Mucosa of stomach (tissue), 1 donor: ENCODE measurements around the gene USP47.
A peak's percentile ranks its signal among the peaks of the same experiment; 100 is the strongest.

Source experiments
- H3K27me3 ChIP-seq: one replicate; pipeline ENCODE4 v1.7.0; 2013; ENCODE audit warnings: mild to moderate bottlenecking, low read length; ENCODE audit not compliant: control insufficient read depth, insufficient read depth
- H3K36me3 ChIP-seq: one replicate; pipeline ENCODE4 v1.7.0; 2013; ENCODE audit warnings: low read length; ENCODE audit not compliant: control insufficient read depth, insufficient read depth
- H3K4me1 ChIP-seq: one replicate; pipeline ENCODE4 v1.7.0; 2013; ENCODE audit warnings: mild to moderate bottlenecking, low read length; ENCODE audit not compliant: control insufficient read depth, insufficient read depth
- H3K4me3 ChIP-seq: one replicate; pipeline ENCODE4 v1.7.0; 2013; ENCODE audit warnings: low read length
- H3K9ac ChIP-seq: one replicate; pipeline ENCODE4 v1.7.0; 2013; ENCODE audit warnings: mild to moderate bottlenecking, low read length, moderate library complexity
- H3K9me3 ChIP-seq: one replicate; pipeline ENCODE4 v1.7.0; 2013; ENCODE audit warnings: mild to moderate bottlenecking, low read length, moderate library complexity; ENCODE audit not compliant: control insufficient read depth
- donor health status: Pancreatic carcinoma.

USP47 gene

GRCh38 chr11:11975201-11976092 lies 133.7 kb downstream of the USP47 start:
- Histone ChIP-seq H3K9me3 (no peaks in the 10 kb centered on the region), H3K27me3 (no peaks in the 10 kb centered on the region), H3K9ac (no peak overlapping the region), H3K4me1 (peaks cover 60% of the 10 kb centered on the region), H3K36me3 (no peaks in the 10 kb centered on the region), H3K4me3 (no peak overlapping the region)

GRCh38 chr11:11976481-11977127 lies 134.8 kb downstream of the USP47 start:
- H3K27me3 ChIP-seq: no peaks in the 10 kb centered on the region
- no peaks in the 10 kb centered on the region for H3K9me3 ChIP-seq
- no peaks in the 10 kb centered on the region for H3K36me3 ChIP-seq
- H3K4me3 ChIP-seq: no peak overlapping the region
- no peak overlapping the region for H3K9ac ChIP-seq
- H3K4me1 ChIP-seq: peaks cover 60% of the 10 kb centered on the region

DNA sequence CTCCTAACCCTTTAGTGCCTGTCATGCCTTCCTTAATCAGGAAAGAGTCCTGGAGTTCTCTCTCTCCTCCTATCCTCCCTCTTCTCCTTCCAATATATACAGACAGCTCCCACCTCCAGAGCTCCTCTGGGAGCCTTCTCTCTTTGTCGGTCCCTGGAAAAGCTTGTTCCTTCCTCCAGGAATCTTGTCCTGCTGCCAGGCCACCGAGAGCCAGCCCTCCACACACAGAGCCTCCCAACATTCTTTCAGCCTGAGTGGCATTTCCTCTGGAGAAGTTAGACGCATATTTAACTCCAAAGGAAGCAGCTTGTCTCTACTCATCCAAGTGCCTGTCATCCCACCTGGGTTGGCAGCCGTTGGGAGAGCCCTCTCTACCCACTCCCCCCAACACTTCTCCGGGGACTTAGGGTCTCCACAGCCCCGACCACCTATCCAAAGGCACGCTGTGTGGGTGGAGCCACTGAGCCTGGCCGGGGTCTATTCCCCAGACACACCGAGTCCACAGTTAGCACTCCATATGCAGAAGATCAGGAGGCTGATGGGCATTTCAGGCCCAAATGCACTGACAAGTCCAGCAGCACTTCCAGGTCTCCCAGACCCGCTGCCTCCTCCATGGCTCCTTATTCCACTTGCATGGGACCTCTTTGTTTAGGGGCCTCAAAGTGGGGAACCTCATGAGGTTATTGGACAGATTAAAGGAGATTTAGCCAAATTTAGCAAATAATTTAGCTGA lies 135.6 kb downstream of the USP47 start:
- Histone ChIP-seq H3K36me3 (no peaks in the 10 kb centered on the region), H3K4me3 (no peak overlapping the region), H3K9ac (no peak overlapping the region), H3K27me3 (no peaks in the 10 kb centered on the region), H3K4me1 (peaks cover 60% of the 10 kb centered on the region), H3K9me3 (no peaks in the 10 kb centered on the region)

DNA sequence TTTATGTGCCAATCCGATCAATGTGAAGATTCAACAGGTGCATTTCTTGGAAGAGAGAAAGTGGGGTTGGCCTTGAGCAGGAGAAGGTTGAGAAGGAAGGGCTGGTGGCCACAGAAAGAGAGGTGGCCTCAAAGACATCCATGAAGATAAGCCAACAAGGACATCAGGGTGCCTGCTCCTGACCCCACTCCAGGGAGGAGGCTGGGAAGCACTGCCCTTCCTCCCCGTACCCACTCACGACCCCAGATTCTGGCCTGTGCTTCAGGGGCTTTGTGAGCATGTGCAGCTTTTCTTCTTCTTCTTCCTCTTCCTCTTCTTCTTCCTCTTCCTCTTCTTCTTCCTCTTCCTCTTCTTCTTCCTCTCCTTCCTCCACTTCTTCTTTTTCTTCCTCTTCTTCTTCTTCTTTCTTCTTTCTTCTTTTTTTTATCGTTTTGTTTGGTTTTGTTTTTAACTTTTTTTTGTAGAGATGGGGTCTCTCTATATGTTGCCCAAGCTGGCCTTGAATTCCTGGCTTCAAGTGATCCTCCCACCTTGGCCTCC lies 136.4 kb downstream of the USP47 start:
- Histone ChIP-seq H3K9ac (no peak overlapping the region), H3K27me3 (no peaks in the 10 kb centered on the region), H3K4me3 (no peak overlapping the region), H3K4me1 (peaks cover 57% of the 10 kb centered on the region), H3K9me3 (no peaks in the 10 kb centered on the region), H3K36me3 (no peaks in the 10 kb centered on the region)

- Histone ChIP-seq H3K9ac (peak overlapping the region; percentile 32), H3K4me1 (peaks cover 50% of the 10 kb centered on the region)
Observed at GRCh38 chr11:11978792-11979487, 137.2 kb downstream of the USP47 start.

GRCh38 chr11:11979488-11980117 lies 137.8 kb downstream of the USP47 start:
- Histone ChIP-seq H3K9ac (peak overlapping the region; percentile 32), H3K27me3 (no peaks in the 10 kb centered on the region), H3K9me3 (no peaks in the 10 kb centered on the region), H3K4me3 (no peak overlapping the region), H3K4me1 (peaks cover 49% of the 10 kb centered on the region), H3K36me3 (no peaks in the 10 kb centered on the region)

More at GRCh38 chr11:11978792-11979487, 137.2 kb downstream of the USP47 start:
- Histone ChIP-seq H3K9me3 (no peaks in the 10 kb centered on the region), H3K4me3 (no peak overlapping the region), H3K36me3 (no peaks in the 10 kb centered on the region), H3K27me3 (no peaks in the 10 kb centered on the region)

- Histone ChIP-seq H3K9me3 (no peaks in the 10 kb centered on the region), H3K4me3 (no peak overlapping the region), H3K27me3 (no peaks in the 10 kb centered on the region), H3K9ac (no peak overlapping the region), H3K36me3 (no peaks in the 10 kb centered on the region), H3K4me1 (peaks cover 44% of the 10 kb centered on the region)
Observed at GRCh38 chr11:11980200-11980599, 138.4 kb downstream of the USP47 start.

GRCh38 chr11:11980841-11981308 lies 139.1 kb downstream of the USP47 start:
- H3K36me3 ChIP-seq: no peaks in the 10 kb centered on the region
- H3K4me3 ChIP-seq: no peak overlapping the region
- no peaks in the 10 kb centered on the region for H3K9me3 ChIP-seq
- H3K4me1 ChIP-seq: peaks cover 38% of the 10 kb centered on the region
- no peak overlapping the region for H3K9ac ChIP-seq
- no peaks in the 10 kb centered on the region for H3K27me3 ChIP-seq

GRCh38 chr11:11981364-11981763 lies 139.6 kb downstream of the USP47 start:
- Histone ChIP-seq H3K27me3 (no peaks in the 10 kb centered on the region), H3K4me1 (peaks cover 33% of the 10 kb centered on the region), H3K9ac (no peak overlapping the region), H3K36me3 (no peaks in the 10 kb centered on the region), H3K4me3 (no peak overlapping the region), H3K9me3 (no peaks in the 10 kb centered on the region)

- Histone ChIP-seq H3K27me3 (no peaks in the 10 kb centered on the region), H3K4me1 (peaks cover 28% of the 10 kb centered on the region)
Observed at GRCh38 chr11:11981840-11982239, 140.1 kb downstream of the USP47 start.

GRCh38 chr11:11982461-11982860 lies 140.7 kb downstream of the USP47 start:
- Histone ChIP-seq H3K9me3 (no peaks in the 10 kb centered on the region), H3K9ac (no peak overlapping the region), H3K27me3 (no peaks in the 10 kb centered on the region), H3K36me3 (no peaks in the 10 kb centered on the region), H3K4me1 (peaks cover 28% of the 10 kb centered on the region), H3K4me3 (no peak overlapping the region)

More at GRCh38 chr11:11981840-11982239, 140.1 kb downstream of the USP47 start:
- no peaks in the 10 kb centered on the region for H3K36me3 ChIP-seq
- no peak overlapping the region for H3K4me3 ChIP-seq
- H3K9me3 ChIP-seq: no peaks in the 10 kb centered on the region
- H3K9ac ChIP-seq: no peak overlapping the region
